Measurements from ENCODE around the gene IDI2.
"Not testable (repeated sequence)": the region's sequence is repeated elsewhere in the genome, so short reads cannot be mapped to it uniquely, and the experiment has no call there.

Gene IDI2

GRCh38 chr10:1045415-1045814 is 19.8 kb upstream of the IDI2 start:
- DNase-seq = no peak

DNA sequence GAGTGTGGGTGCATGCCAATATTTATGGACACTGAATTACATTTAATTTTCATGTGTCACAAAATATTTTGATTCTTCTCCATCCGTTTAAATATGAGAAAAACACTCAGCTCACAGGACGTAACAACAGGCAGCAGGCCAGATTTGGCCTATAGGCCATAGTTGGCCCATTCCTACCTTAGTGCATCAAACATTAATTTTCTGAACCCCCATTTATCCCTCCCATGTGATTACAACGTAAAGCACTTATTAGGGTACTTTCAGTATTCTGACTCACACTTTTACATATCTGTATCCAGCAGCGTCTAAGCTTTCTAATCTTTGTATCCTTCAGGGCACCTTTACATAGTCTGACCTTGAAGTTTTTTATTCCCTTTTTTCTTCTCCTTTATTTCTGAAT is 19.3 kb upstream of the IDI2 start:
- DNase-seq = no peak

- DNase-seq = no peak
These were observed 18.5 kb upstream of the IDI2 start for GRCh38 chr10:1044146-1044545.

DNA sequence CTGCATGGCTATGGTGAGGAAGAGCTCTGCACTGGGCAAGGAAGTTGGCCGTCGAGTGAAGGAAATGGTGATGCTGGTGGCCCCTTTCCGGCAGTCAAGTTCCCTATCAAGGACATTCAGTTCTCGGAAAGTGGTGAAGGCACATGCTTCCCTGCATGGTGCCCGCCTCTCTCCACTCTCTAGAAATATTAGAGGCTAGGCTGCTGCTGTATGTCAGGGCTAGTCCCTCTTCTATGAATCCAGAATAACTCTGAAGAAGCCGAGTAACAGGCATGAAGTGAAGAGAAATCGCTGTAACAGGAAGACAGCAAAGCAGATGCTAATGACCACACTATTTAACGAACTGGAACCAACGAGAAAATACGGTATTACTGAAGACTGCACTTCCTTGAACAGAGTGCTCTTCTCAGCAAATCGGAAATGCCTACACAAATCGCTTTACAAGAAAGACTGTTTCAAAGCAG is 17.9 kb upstream of the IDI2 start:
- no peak for DNase-seq

GRCh38 chr10:1041514-1041913 is 15.9 kb upstream of the IDI2 start:
- no peak for DNase-seq

- DNase-seq = no peak
These were observed 14.5 kb upstream of the IDI2 start for GRCh38 chr10:1040133-1040532.

DNA sequence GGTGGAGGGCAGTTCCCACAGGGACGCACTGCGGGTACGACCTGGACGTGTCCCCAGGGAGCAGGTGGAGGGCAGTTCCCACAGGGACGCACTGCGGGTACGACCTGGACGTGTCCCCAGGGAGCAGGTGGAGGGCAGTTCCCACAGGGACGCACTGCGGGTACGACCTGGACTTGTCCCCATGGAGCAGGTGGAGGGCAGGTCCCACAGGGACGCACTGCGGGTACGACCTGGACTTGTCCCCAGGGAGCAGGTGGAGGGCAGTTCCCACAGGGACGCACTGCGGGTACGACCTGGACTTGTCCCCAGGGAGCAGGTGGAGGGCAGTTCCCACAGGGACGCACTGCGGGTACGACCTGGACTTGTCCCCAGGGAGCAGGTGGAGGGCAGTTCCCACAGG is 13.1 kb upstream of the IDI2 start:
- not testable (repeated sequence) for DNase-seq

DNA sequence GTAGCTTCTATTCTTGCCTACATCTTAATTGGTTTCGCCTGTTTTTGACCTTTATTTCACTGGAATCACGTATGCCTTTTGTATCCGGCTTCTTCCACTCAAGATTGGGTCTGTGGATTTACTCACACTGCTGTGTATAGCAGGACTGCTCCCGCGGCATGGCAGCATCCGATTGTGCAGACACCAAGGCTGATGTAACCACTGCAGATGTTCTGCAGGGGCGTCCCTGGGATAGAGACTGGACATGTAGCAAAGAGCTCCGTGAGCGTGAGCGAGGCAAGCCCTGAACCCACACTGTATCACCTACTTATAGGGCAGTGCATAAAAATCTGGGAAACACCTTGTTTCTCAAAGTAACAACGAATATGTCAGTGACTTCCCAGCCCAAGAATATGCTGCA is 11.4 kb upstream of the IDI2 start:
- DNase-seq = no peak

- no peak for DNase-seq
These were observed 10.7 kb upstream of the IDI2 start for GRCh38 chr10:1036341-1036791.

DNA sequence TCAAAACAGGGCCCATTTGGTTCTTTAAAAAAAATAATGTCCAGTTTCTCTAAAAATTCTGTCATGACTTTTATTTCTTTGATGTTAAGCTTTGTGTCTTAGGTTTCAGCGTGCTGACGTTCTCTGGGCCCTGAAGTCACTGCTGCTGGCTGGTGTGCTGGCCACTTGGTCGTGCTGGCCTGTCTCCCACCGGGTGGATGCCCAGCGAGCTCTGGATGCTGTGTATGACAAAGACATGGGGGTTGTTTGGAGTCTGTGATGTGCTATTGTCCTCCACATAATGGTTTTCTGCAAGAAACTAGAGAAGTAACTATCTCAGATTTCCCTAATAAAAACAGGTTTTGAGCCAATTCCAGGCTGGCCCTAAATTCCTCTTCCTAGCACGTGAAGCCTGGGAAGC is 9.5 kb upstream of the IDI2 start:
- no peak for DNase-seq

GRCh38 chr10:1034758-1035157 is 9.1 kb upstream of the IDI2 start:
- DNase-seq = no peak

DNA sequence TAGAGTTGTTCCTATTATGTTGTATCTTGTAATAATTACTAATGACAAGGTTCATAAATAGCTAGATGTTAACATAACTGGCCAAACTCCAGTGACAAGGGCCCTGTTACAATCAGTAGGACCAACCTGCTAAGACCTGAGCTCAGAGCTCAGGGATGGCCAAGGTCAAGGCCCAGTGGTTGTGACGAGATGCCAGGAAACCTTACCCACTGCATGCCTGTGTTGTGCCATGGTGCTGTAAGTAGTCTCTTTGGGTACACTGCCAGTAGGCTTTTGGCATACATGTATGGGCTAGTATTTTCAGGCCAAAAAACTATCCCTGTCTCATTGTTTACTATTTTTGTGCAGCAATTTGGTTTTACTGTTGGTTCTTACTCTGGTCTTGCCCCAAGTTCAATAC is 7.9 kb upstream of the IDI2 start:
- no peak for DNase-seq

DNA sequence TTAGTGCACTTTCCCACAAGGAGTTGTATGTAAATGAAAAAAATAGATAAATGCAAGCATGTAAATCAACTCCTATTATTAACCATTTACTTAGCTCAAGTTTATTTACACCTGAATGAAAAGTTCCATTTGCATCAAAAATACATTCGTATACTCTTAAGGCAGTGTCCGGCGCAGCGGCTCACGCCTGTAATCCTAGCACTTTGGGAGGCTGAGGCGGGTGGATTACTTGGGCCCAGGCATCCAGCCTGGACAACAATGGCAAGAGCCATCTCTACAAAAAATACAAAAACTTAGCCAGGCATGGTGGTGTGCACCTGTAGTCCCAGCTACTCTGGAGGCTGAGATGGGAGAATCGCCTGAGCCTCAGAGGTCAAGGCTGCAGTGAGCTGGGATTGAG is 4.2 kb upstream of the IDI2 start:
- no peak for DNase-seq

- DNase-seq = no peak
These were observed 919 bp upstream of the IDI2 start for GRCh38 chr10:1026578-1026977.

GRCh38 chr10:1024103-1024502 is 1.6 kb downstream of the IDI2 start:
- DNase-seq = no peak

- DNase-seq = no peak
These were observed 3.2 kb downstream of the IDI2 start for GRCh38 chr10:1022413-1022812.

GRCh38 chr10:1020958-1021357 is 4.7 kb downstream of the IDI2 start:
- no peak for DNase-seq

DNA sequence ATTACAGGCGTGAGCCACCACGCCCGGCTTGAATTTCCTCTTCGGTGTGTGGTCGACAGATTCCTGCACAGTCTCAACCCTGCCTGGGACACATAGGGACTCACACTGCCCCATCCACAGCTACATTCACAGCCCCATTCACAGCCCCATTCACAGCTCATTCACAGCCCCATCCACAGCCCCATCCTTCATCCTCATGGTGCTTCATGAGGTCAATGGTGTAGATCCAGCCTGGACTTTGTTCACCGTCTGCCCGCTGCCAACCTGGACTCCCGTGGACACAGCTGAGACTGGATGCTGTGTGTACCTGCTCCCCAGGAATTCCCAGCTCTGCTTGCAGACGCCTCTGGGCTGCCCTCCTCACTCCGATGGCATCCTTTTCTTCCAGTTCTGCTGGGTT is 5.2 kb downstream of the IDI2 start:
- no peak for DNase-seq

GRCh38 chr10:1019362-1019761 is 6.3 kb downstream of the IDI2 start:
- no peak for DNase-seq

DNA sequence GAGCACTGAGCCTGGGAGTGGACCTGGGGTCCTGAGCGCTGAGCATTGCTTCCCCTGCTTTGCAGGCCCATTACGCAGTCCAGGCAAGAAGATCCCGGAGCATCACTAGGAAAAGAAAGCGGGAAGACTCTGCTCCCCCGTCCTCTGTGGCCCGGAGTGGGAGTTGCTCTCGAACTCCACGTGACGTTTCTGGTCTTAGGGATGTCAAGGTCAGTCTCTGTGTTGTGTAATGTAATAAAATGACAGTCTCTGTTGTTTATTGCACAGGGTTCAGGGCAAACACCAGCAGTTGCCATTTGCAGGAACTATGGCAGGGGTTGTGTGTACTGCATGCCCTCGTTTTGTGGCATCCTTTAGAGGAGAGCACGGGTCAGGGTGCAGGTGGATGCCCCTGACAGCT is 10.0 kb downstream of the IDI2 start:
- no peak for DNase-seq

- no peak for DNase-seq
These were observed 14.0 kb downstream of the IDI2 start for GRCh38 chr10:1011696-1012095.

GRCh38 chr10:1010703-1011102 is 15.0 kb downstream of the IDI2 start:
- no peak for DNase-seq

- not testable (repeated sequence) for DNase-seq
These were observed 15.7 kb downstream of the IDI2 start for GRCh38 chr10:1009947-1010346.

GRCh38 chr10:1009071-1009494 is 16.6 kb downstream of the IDI2 start:
- DNase-seq = no peak

DNA sequence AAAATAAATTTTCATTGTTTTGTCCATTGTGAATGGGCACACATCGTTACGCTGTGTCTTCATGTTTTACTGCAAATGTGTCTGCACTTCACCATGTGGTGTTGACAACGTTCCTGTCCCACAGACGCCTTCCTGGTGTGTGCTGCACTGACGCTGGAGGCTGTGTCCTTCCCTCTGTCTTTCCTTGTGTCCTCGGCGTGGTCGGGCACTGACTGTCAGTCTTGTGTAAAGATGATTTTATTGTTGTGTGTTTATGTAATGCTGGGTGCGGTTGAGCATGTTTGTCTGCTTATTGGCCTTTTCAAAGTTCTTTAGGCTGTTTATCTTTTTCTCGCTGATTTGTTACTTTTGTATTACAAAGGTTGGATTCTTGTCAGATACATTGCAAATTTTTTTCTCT is 18.1 kb downstream of the IDI2 start:
- DNase-seq = no peak

DNA sequence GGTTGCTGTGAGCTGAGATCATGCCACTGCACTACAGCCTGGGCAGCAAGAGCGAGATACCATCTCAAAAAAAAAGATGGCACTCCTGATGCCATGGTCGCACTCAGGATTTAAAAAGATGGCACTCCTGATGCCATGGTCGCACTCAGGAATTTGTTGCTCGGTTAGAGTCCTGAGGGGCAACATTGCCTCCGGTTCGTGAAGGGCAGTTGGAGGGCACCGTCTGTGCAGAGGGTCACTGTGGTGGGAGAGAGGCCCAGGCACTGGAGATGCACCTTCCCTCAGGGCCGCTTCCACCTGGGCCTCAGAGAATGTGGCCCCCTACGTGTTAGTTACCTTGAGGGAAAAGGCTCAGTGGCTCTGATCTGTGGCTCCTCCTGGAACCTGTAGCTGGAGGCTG is 19.1 kb downstream of the IDI2 start:
- DNase-seq = no peak
